ENCODE data around the gene RAB21. TPM values are rescaled to one million over a fixed set of nuclear protein-coding genes. Genes with fewer than 3 reads are reported as not detected.

Gene RAB21
- total RNA-seq, 4 donors from 2014 or later, result 14.1 to 26.6 (median 18.0) TPM

GRCh38 chr12:71721783-71722505 is 32.7 kb upstream of the RAB21 start:
- TF ChIP-seq, protein P1, sequence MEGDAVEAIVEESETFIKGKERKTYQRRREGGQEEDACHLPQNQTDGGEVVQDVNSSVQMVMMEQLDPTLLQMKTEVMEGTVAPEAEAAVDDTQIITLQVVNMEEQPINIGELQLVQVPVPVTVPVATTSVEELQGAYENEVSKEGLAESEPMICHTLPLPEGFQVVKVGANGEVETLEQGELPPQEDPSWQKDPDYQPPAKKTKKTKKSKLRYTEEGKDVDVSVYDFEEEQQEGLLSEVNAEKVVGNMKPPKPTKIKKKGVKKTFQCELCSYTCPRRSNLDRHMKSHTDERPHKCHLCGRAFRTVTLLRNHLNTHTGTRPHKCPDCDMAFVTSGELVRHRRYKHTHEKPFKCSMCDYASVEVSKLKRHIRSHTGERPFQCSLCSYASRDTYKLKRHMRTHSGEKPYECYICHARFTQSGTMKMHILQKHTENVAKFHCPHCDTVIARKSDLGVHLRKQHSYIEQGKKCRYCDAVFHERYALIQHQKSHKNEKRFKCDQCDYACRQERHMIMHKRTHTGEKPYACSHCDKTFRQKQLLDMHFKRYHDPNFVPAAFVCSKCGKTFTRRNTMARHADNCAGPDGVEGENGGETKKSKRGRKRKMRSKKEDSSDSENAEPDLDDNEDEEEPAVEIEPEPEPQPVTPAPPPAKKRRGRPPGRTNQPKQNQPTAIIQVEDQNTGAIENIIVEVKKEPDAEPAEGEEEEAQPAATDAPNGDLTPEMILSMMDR (IDR thresholded peaks at IDR 0.05; ENCODE audit: low read depth), result no peak

DNA sequence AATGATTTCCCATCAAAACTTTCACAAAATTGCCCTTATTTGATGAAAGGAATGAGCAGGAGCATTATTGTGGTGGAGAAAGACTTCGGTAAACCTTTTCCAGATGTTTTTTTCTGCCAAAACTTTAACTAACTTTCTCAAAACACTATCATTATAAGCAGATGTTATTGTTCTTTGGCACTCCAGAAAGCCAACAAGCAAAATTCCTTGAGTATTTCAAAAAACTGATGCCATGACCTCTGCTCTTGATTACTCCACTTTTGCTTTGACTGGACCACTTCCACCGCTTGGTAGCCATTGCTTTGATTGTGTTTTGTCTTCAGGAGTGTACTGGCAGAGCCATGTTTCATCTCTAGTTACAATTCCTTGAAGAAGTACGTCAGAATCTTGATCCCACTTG is 29.7 kb upstream of the RAB21 start:
- TF ChIP-seq, protein P1 (IDR thresholded peaks at IDR 0.05; ENCODE audit: low read depth), result no peak

- TF ChIP-seq, protein P1 (IDR thresholded peaks at IDR 0.05; ENCODE audit: low read depth), result no peak
Measured at GRCh38 chr12:71726548-71726947, 28.1 kb upstream of the RAB21 start.

DNA sequence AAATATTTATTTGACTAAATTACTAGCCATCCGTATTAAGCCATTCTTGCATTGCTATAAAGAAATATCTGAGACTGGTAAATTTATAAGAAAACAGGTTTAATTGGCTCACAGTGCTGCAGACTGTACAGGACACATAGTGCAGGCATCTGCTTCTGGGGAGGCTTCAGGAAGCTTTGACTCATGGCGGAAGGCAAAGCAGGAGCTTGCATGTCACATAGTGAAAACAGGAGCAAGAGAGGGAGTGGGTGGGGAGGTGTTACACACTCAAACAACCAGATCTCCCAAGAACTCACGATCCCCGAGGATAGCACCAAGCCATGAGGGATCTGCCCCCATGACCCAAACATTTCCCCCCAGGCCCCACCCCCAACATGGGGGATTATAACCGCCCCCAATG is 26.7 kb upstream of the RAB21 start:
- TF ChIP-seq, protein P1 (IDR thresholded peaks at IDR 0.05; ENCODE audit: low read depth), result no peak

DNA sequence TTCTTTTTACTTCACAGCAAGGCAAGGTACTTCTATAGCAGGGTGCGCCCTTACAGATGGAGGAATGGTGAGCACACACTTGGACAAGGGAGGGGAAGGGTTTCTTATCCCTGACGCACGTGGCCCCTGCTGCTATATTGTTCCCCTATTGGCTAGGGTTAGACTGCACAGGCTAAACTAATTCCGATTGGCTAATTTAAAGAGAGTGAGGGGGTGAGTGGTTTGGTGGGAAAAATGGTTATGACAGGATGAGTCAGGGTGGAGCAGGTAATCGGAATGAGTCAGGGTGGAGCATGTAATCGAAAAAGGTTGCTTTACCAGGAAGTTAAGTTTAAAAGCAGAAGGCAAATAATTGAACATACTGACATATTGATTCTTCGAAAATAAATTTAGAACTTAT is 23.7 kb upstream of the RAB21 start:
- TF ChIP-seq, protein P1 (IDR thresholded peaks at IDR 0.05; ENCODE audit: low read depth), result no peak

DNA sequence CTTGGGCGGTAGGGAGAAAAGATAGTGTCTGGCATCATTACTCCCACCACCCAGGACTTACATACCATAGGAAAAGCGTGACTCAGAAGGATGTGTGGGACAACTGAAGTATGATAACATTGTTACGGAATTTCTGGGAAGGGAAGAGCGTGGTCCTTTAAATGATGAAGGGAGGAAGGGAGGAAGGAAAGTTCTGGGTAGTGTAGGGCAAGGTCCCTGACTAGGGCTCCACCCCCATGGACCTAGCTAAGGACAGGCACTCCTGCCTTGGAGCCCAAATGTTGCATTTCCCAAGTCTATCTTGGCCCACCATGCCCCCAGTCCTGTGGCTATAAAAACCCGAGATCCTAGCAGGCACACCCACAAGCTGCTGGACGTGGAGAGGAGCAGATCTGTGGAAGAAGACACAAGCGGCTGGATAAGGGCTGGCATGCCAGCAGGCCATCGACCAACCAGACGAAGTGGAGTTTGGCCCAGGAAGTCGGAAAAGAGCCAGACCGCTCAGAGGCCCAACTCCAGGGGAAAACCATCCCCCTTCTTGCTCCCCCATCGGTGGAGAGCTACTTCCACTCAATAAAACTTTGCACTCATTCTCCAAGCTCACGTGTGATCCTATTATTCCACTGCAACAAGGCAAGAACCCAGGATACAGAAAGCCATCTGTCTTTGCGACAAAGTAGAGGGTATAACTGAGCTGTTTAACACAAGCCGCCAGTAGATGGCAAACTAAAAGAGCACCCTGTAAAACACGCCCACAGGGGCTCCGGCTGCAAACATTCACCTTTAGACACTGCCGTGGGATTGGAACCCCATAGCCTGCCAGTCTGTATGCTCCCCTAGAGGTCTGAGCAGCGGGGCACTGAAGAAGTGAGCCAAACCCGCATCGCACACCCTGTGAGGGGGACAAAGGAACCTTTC is 23.0 kb upstream of the RAB21 start:
- TF ChIP-seq, protein P1 (IDR thresholded peaks at IDR 0.05; ENCODE audit: low read depth), result no peak

- TF ChIP-seq, protein P1 (IDR thresholded peaks at IDR 0.05; ENCODE audit: low read depth), result no peak
Measured at GRCh38 chr12:71732357-71732712, 22.3 kb upstream of the RAB21 start.

All from subcutaneous adipose tissue (tissue), 4 donors.